ENCODE data around the gene OR6X1. TPM values are rescaled to one million over a fixed set of nuclear protein-coding genes. Genes with fewer than 3 reads are reported as not detected.

OR6X1 gene
- polyA plus RNA-seq, 1 donor (not counting 4 experiments of a cell fraction or from before 2014, with no cell fraction given) = not detected

GRCh38 chr11:123757976-123758375, 3.7 kb upstream of the OR6X1 start:
- H3K36me3 ChIP-seq (ENCODE audit: control insufficient read depth in 2 of 2, extremely low read depth in 1 of 2, insufficient read depth in 2 of 2, low read length in 2 of 2) = no peaks in the 10 kb centered on the region
- dilution Hi-C loops (cut with MboI; ENCODE audit: extremely low pct_ligation_motif_present, low sequenced_read_pairs) = no loop called here
- no peaks in the 10 kb centered on the region for H4K20me1 ChIP-seq (ENCODE audit: control insufficient read depth, extremely low read depth, insufficient read depth, low read length)
- H3K79me2 ChIP-seq (ENCODE audit: control insufficient read depth, insufficient read depth, low read length) = no peaks in the 10 kb centered on the region
- no peak for FAIRE-seq
- TF ChIP-seq EZH2 (IDR thresholded peaks at IDR 0.05; ENCODE audit: low read length) = no peak
- no peak for TF ChIP-seq CTCF (optimal IDR thresholded peaks at IDR 0.05 in 1 of 3, IDR thresholded peaks at IDR 0.05 in 1 of 3, conservative IDR thresholded peaks at IDR 0.05 in 1 of 3; ENCODE audit: extremely low read depth in 1 of 3, insufficient read depth in 2 of 3, low read length in 3 of 3)
- H3K4me2 ChIP-seq (ENCODE audit: control insufficient read depth, extremely low read depth, insufficient read depth, low read depth, low read length) = no peak overlapping the region
- H3K27me3 ChIP-seq (ENCODE audit: control insufficient read depth, extremely low read depth, insufficient read depth, low read length) = no peaks in the 10 kb centered on the region
- DNase-seq (ENCODE audit: low read depth, low spot score) = no peak
- peaks cover 6% of the 10 kb centered on the region for H3K4me1 ChIP-seq (ENCODE audit: control insufficient read depth, extremely low read depth, insufficient read depth, low read length)
- no peaks in the 10 kb centered on the region for H3K9me3 ChIP-seq (ENCODE audit: control insufficient read depth, low read depth, low read length)
- no peak overlapping the region for H3K27ac ChIP-seq (ENCODE audit: control insufficient read depth, insufficient read depth, low read length)
- no peak overlapping the region for H3K9ac ChIP-seq (ENCODE audit: control insufficient read depth, extremely low read depth, insufficient read depth, low read length)
- no peaks in the 10 kb centered on the region for H3K9me1 ChIP-seq (ENCODE audit: control insufficient read depth, extremely low read depth, insufficient read depth, low read length)
- peak overlapping the region; percentile 36 for H2AFZ ChIP-seq (ENCODE audit: control insufficient read depth, low read length)
- H3K4me3 ChIP-seq (ENCODE audit: control insufficient read depth in 2 of 3, extremely low read depth in 1 of 3, insufficient read depth in 2 of 3, low read depth in 1 of 3, low read length in 3 of 3) = no peak overlapping the region

- H4K20me1 ChIP-seq (ENCODE audit: control insufficient read depth, extremely low read depth, insufficient read depth, low read length) = no peaks in the 10 kb centered on the region
- no peaks in the 10 kb centered on the region for H3K27me3 ChIP-seq (ENCODE audit: control insufficient read depth, extremely low read depth, insufficient read depth, low read length)
- no peaks in the 10 kb centered on the region for H3K9me3 ChIP-seq (ENCODE audit: control insufficient read depth, low read depth, low read length)
- H2AFZ ChIP-seq (ENCODE audit: control insufficient read depth, low read length) = no peak overlapping the region
- H3K4me1 ChIP-seq (ENCODE audit: control insufficient read depth, extremely low read depth, insufficient read depth, low read length) = peaks cover 6% of the 10 kb centered on the region
- H3K79me2 ChIP-seq (ENCODE audit: control insufficient read depth, insufficient read depth, low read length) = no peaks in the 10 kb centered on the region
- DNase-seq (ENCODE audit: low read depth, low spot score) = no peak
- no peak overlapping the region for H3K4me2 ChIP-seq (ENCODE audit: control insufficient read depth, extremely low read depth, insufficient read depth, low read depth, low read length)
- H3K9ac ChIP-seq (ENCODE audit: control insufficient read depth, extremely low read depth, insufficient read depth, low read length) = no peak overlapping the region
- H3K9me1 ChIP-seq (ENCODE audit: control insufficient read depth, extremely low read depth, insufficient read depth, low read length) = no peaks in the 10 kb centered on the region
- no peak for FAIRE-seq
- H3K27ac ChIP-seq (ENCODE audit: control insufficient read depth, insufficient read depth, low read length) = no peak overlapping the region
- H3K36me3 ChIP-seq (ENCODE audit: control insufficient read depth in 2 of 2, extremely low read depth in 1 of 2, insufficient read depth in 2 of 2, low read length in 2 of 2) = no peaks in the 10 kb centered on the region
- TF ChIP-seq CTCF (optimal IDR thresholded peaks at IDR 0.05 in 1 of 3, IDR thresholded peaks at IDR 0.05 in 1 of 3, conservative IDR thresholded peaks at IDR 0.05 in 1 of 3; ENCODE audit: extremely low read depth in 1 of 3, insufficient read depth in 2 of 3, low read length in 3 of 3) = no peak
- TF ChIP-seq EZH2 (IDR thresholded peaks at IDR 0.05; ENCODE audit: low read length) = no peak
- dilution Hi-C loops (cut with MboI; ENCODE audit: extremely low pct_ligation_motif_present, low sequenced_read_pairs) = no loop called here
- H3K4me3 ChIP-seq (ENCODE audit: control insufficient read depth in 2 of 3, extremely low read depth in 1 of 3, insufficient read depth in 2 of 3, low read depth in 1 of 3, low read length in 3 of 3) = no peak overlapping the region
These were observed 1.5 kb upstream of the OR6X1 start for GRCh38 chr11:123755813-123756212.

Data from keratinocyte (primary cell).